T47D (cell line): Measurements from ENCODE around the gene FRMD4B.

ENCODE experiments used
- DNase-seq, 2 experiments: peaks; one replicate each; pipeline versions ENCODE4 v3.0.0 to v3.0.0-alpha.2; 2011 to 2012; ENCODE audit warnings: low read depth in 1 of 2, low spot score in 1 of 2
- JUND ChIP-seq: IDR thresholded peaks from 2 replicates; pipeline ENCODE4 v1.6.1; 2012; ENCODE audit warnings: low read depth
- in situ Hi-C: cut with HindIII; loops from 2 replicates; pipeline ENCODE4 v1.10.0; 2016; ENCODE audit warnings: low sequenced_read_pairs, low pct_unique_long_range_greater_than_20kb

Gene FRMD4B

DNA sequence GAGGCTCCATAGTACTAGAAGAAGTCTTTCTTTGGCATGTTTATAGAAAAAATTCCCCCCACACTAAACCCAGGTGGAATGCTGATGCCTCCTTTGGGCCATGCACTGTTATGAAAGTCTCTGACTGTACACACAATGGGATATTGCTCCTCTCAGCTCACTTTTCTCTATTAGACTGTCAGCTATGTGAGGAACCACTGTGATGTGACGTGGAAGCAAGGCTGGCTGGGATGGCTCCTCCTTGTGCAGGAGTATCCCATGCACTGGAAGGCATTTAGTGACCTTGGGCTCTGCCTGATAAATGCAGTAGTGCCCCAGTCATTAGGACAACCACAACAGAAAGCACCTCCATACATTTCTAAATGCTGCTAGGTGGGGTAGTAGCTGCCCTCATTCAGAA lies 5.7 kb upstream of the FRMD4B start:
- TF ChIP-seq JUND: no peak
- in situ Hi-C loops: no loop called here
- no peak for DNase-seq

DNA sequence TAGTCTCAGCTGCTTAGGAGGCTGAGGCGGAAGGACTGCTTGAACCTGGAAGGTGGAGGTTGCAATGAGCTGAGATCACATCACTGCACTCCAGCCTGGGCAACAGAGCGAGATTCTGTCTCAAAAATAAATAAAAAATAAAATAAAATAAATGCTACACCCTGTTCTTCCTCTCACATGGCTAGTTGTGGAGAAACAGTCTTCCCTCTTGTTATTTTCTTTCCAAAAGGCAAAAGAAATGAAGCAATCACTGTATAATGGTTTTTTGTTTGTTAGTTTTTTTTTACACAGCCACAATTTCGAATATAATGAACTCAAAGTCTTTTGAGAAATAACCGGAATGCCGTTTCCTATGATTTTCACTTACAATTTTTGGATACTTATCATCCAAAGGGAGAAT lies 4.9 kb upstream of the FRMD4B start:
- no peak for DNase-seq
- no peak for TF ChIP-seq JUND
- in situ Hi-C loops: no loop called here

DNA sequence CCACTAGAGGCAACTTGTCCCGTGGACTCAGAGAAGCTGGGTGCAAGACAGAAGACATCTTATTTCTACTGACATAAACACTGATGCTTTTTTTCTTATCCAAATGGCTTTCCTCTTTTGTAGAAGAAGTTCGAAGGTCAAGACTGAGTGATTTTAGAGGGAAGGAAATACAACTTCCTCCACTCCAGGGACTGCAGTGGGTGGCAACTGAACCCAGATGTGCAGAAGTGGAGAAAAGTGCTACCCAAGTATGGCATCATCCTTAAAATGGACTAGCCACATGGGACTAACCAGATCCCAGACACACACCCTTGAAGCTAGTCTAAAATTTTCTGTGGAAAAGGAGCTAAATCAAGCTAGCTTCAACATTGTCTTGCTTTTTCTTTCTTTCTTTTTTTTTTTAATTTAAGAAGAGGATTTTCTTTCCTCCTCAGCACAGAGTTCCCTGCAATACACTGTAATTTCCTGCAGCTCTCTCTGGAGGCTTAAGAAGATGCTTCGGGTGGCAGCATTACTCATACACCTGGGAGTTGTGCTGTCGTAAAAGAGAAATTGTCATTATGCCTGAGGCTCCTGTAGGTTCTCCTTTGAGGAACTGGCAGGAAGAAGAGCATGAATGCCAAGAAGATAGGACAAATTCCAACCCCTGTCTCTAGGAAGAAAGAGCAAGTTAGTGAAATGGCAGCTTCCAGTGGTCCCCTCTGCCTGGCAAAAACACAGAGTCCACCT lies 3.8 kb upstream of the FRMD4B start:
- DNase-seq: no peak
- in situ Hi-C loops: no loop called here
- TF ChIP-seq JUND: no peak

DNA sequence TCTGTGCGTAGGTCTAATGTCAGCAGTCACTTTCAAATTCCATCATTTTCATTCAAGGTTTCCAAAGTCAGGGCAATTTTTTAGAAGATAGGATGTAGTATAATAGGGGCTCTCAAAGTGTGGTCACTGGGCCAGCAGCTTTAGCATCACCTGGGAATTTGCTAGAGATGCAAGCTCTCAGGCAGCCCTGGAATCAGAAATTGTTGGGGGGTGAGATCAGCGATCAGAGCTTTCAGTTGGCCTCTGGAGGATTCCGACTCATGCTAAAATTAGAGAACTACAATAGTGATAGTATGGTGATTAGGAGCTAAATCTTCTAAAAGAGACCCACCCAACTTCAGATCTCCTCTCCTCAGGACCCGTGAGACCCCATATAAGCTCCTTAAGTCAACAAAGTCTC lies 2.4 kb upstream of the FRMD4B start:
- no peak for DNase-seq
- in situ Hi-C loops: no loop called here
- TF ChIP-seq JUND: no peak

DNA sequence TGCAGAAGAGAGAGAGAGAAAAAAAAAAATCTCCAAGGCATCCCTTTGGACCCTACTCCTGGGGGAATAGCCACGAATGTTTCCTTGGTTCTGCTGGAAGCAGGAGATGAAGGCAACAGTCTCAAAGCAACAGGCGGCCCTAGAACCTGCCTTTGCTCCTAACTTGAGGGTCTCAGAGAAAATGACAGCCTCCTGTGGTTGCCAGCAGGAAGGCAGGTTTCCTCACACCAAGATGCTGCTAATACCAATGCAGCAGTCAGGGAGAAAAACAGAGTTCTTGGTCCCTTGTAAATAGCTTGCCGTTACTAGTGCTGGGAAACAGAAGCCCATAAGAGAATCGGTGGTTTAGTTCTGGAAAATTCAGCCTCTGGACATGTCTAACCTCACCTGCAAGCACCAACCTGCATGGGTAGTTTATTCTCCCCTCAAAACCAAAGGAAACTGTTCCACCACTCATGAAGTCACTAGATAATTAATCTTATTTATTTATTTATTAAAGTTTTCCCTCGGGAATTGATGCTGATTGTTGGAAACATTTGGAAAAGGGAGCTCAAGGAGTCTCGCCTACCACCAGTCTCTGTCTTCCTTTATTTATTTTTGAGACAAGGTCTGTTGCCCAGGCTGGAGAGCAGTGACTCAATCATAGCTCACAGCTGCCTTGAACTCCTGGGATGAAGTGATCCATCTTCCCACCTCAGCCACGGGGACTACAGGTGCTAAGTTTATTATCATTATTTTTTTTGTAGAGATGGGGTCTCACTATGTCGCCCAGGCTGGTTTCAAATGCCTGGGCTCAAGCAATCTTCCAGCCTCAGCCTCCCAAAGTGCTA lies 883 bp upstream of the FRMD4B start:
- in situ Hi-C loops: no loop called here
- no peak for TF ChIP-seq JUND
- no peak for DNase-seq

DNA sequence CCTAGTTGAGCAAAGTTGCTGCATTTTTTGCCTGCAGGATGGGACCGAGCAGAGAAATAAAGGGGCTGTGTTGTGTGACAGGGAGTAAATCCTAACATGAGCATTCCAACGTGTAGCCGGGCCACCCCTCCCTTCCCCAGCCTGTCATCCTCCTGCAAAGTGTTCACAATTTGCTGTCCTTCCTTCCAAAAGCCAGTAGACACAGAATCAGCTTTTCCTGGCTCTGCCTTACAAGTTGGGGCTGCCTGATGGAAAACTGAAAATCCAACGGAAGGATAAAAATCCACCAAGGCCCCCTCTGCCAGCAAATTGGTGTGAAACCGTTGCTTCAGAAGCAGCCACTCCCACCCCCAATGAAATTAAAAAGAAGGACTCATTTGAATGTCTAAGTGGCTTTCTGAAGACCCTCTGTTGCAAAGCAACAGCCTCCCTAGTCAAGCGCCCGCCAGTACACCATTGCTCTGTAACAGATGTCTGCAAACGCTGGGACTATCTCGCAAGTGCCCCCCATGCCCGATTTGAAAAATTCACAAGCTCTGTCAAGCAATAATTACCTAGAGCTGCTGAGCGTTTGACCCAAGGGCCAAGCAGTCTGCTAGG lies 665 bp downstream of the FRMD4B start:
- DNase-seq: no peak
- in situ Hi-C loops: no loop called here
- TF ChIP-seq JUND: no peak

DNA sequence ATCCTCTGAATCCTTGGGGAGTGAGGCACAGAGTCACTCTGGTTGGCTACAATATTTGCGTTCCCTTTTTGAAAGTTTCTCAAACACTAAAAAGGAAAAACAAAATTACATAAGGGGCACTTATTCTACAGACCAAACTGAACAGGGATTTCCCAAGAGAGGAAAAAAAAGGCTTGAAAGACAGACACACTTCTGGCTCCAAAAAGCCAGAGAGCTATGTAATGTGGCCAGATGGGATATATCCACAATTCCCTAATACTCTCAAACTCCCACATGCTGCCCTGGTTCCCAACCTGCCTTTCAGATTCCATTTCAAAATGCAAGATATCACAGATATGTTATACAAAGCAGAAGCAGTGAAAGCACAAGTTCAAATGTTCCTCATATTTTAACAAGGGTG lies 1.6 kb downstream of the FRMD4B start:
- DNase-seq: no peak
- in situ Hi-C loops: no loop called here
- TF ChIP-seq JUND: no peak

DNA sequence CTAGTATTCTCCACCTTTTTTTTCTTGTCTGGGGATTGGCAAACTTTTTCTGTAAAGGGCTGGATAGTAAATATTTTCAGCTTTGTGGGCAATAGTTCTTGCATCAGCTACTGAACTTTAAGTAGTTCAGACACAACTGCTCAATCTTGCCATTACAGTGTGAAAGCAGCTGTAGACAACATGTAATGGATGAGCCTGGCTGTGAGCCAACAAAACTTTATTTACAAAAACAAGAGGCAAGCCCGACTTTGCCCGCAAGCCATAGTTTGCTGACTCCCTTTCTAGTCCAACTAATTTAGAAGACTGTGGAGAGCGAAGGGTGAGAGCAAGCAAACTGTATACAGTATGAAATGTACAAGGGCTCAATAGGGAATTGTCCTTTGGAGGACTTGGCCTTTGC lies 6.2 kb downstream of the FRMD4B start:
- DNase-seq: peak in 1 of 2 experiments; percentile 29
- in situ Hi-C loops: no loop called here
- TF ChIP-seq JUND: no peak

DNA sequence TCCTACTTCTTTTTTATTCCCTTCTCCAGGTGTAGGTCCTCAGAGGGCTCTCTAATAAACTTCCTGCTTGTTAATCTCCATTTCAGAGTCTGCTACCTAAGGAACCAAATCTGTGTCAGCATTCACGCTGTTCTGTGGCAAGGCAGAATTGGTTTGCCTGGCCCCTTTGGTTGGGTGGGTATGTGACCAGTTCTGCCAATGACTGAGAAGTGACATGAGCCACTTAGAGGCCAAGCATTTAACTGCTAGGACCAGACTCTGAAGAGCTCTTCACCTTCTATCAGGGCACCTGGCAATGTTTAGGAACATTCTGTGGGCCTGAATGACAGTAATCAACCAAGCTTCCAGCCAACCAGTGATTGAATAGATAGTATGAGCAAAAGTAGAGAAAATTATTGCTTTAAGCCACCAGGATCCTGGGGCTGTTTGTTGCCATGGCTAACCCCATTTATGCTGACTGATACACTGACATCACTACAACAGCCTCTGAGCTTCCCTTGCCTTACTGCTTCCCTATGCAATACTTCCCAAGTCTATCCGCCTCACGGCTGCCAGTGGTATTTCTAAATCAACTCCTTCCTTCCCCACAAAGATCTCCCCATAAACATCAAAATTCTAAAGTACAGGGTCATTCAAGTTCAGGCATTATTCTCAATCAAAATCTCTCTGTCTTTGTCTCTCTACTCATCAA lies 7.6 kb downstream of the FRMD4B start:
- in situ Hi-C loops: no loop called here
- no peak for TF ChIP-seq JUND
- DNase-seq: no peak

DNA sequence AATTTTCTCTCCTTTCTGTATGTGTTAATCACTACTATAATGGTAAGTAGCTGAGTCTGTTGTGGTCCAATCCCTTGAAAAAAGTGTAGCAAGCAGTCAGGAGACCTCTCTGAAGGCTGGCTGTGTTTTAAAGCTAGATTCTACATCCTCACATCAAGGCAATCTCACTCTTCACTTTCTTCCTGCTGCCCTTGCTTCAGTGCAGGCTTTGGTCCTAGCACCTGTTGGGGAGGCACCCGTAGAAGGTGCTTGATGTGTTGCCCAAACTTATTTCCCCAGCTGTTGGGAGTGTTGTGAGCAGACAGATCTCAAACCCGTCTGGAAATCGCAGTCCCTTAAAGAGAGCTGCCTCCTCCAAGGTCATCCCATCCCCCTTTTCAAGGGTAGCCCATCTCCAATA lies 8.6 kb downstream of the FRMD4B start:
- in situ Hi-C loops: no loop called here
- no peak for TF ChIP-seq JUND
- no peak for DNase-seq

DNA sequence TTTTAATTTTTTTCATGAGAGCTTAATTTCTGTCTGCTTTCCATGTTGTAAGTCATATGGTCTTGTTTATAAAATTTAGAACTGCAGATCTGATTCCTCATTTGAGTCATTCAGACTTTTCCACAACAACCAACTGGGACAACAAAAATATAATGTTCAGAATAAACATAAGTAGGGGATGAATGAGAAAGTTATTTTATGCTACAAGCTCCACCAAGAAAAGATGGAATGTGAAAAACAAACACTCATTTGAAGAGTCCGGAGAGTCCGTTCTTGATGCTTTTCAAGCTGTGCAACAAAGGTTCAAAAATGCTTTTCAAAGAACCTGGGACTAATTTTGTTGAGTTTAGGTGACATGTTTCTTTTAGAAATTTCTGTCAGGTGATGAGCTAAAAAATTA lies 9.2 kb downstream of the FRMD4B start:
- no peak for DNase-seq
- TF ChIP-seq JUND: no peak
- in situ Hi-C loops: no loop called here

DNA sequence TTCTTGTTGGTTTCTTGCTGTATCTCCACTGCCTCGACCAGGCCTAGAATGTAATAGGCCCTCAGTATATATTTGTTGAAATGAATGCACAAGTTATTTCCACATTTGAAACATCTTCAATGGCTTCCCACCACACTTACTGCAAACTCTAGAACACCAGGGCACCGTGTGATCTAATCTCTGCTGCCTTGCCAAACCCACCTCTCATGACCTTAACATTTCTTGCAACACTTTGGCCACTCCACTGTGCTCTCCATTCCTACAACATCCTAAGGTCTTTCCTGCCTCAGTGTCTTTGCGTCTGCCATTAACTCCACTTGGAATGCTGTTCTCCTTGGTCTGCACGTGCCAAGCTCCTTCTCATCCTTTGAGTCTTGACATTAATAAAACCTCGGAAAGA lies 14.1 kb downstream of the FRMD4B start:
- no peak for TF ChIP-seq JUND
- DNase-seq: no peak
- in situ Hi-C loops: no loop called here

DNA sequence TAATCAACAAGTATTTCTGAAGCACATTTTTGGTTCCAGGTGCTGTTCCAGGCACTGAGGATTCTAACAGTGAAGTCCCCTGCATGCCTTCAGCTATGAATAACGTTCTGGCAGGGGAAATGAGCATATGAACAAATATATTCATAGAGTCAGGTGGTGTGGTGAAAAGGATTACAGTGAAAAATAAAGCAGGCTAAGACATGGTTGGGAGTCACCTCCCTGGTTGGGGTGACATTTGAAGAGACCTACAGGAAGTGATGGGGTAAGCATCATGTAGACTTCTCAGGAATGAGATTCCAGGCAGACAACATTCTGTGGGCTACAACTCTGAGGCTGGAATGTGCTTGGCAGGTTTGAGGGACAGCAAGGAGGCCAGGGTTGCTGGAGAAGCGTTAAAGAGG lies 15.0 kb downstream of the FRMD4B start:
- no peak for DNase-seq
- TF ChIP-seq JUND: no peak
- in situ Hi-C loops: no loop called here
